Epithelial cell of proximal tubule (primary cell): Measurements from ENCODE around the gene FASLG. TPM values are rescaled to one million over a fixed set of nuclear protein-coding genes. Genes with fewer than 3 reads are reported as not detected.
A peak's percentile ranks its signal among the peaks of the same experiment; 100 is the strongest.
"Not testable (repeated sequence)": the region's sequence is repeated elsewhere in the genome, so short reads cannot be mapped to it uniquely, and the experiment has no call there.

Experiments used
- DNase-seq: peaks from one replicate; pipeline ENCODE4 v3.0.0-alpha.2; 2011; ENCODE audit warnings: low read depth
- H3K4me3 ChIP-seq: 2 replicates; pipeline ENCODE4 v1.5.1; 2011; ENCODE audit warnings: low read depth, mild to moderate bottlenecking, low read length
- CTCF ChIP-seq: conservative IDR thresholded peaks from 2 replicates; pipeline ENCODE4 v1.5.1; 2012; ENCODE audit warnings: low read depth, mild to moderate bottlenecking, low read length
- total RNA-seq: library from RNA; depleted of rRNA; stranded (reverse); fragments of >200 nt; gene quantifications from 2 replicates; pipeline ENCODE4 v1.2.3, GENCODE V29; 2015

Gene FASLG
- not detected in 2 replicates for total RNA-seq

- no peak for TF ChIP-seq CTCF
- no peak for DNase-seq
Observed at GRCh38 chr1:172658871-172659453, at the start of gene FASLG. Gene FASLG, plus strand, starts transcription at chr1:172659103. Its CDS starts 99 bp downstream, at chr1:172659202.

GRCh38 chr1:172609528-172609927, 49.4 kb upstream of the FASLG start:
- no peak for DNase-seq
- peak; percentile 61 for TF ChIP-seq CTCF
- H3K4me3 ChIP-seq, result no peak overlapping the region

More at GRCh38 chr1:172658871-172659453, at the start of gene FASLG:
- no peak within 1 kb of the TSS for H3K4me3 ChIP-seq

- no peak for DNase-seq
- no peak overlapping the region for H3K4me3 ChIP-seq
- TF ChIP-seq CTCF, result no peak
Observed at GRCh38 chr1:172612478-172612877, 46.4 kb upstream of the FASLG start.

GRCh38 chr1:172613294-172613693, 45.6 kb upstream of the FASLG start:
- TF ChIP-seq CTCF, result no peak
- DNase-seq, result no peak
- no peak overlapping the region for H3K4me3 ChIP-seq

- TF ChIP-seq CTCF, result no peak
- H3K4me3 ChIP-seq, result no peak overlapping the region
- no peak for DNase-seq
Observed at GRCh38 chr1:172616195-172616594, 42.7 kb upstream of the FASLG start.

- no peak for TF ChIP-seq CTCF
- DNase-seq, result no peak
- no peak overlapping the region for H3K4me3 ChIP-seq
Observed at GRCh38 chr1:172616636-172617035, 42.3 kb upstream of the FASLG start.

GRCh38 chr1:172620603-172621002, 38.3 kb upstream of the FASLG start:
- not testable (repeated sequence) for H3K4me3 ChIP-seq, DNase-seq
